Measurements from ENCODE around the gene CLIC3.

GRCh38 chr9:136978073-136978864 is 18.1 kb downstream of the CLIC3 start:
- TF ChIP-seq POLR2A (IDR thresholded peaks at IDR 0.05): no peak
- TF ChIP-seq, protein P1, sequence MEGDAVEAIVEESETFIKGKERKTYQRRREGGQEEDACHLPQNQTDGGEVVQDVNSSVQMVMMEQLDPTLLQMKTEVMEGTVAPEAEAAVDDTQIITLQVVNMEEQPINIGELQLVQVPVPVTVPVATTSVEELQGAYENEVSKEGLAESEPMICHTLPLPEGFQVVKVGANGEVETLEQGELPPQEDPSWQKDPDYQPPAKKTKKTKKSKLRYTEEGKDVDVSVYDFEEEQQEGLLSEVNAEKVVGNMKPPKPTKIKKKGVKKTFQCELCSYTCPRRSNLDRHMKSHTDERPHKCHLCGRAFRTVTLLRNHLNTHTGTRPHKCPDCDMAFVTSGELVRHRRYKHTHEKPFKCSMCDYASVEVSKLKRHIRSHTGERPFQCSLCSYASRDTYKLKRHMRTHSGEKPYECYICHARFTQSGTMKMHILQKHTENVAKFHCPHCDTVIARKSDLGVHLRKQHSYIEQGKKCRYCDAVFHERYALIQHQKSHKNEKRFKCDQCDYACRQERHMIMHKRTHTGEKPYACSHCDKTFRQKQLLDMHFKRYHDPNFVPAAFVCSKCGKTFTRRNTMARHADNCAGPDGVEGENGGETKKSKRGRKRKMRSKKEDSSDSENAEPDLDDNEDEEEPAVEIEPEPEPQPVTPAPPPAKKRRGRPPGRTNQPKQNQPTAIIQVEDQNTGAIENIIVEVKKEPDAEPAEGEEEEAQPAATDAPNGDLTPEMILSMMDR (IDR thresholded peaks at IDR 0.05): no peak
